GM19035 (cell line): ENCODE measurements around the gene CFAP73.
"Not testable (repeated sequence)": the region's sequence is repeated elsewhere in the genome, so short reads cannot be mapped to it uniquely, and the experiment has no call there.

Experiments
- ATAC-seq: cut with Tn5 transposase; IDR thresholded peaks from one replicate; pipeline ENCODE4 v1.9.1; 2021; ENCODE audit not compliant: unreplicated experiment

The CFAP73 gene

GRCh38 chr12:113141716-113142115 lies 7.8 kb upstream of the CFAP73 start:
- ATAC-seq = not testable (repeated sequence)

- no peak for ATAC-seq
These were observed 7.2 kb upstream of the CFAP73 start for GRCh38 chr12:113142173-113142885.

- ATAC-seq = no peak
These were observed 6.6 kb upstream of the CFAP73 start for GRCh38 chr12:113142886-113143332.

- no peak for ATAC-seq
These were observed 5.6 kb upstream of the CFAP73 start for GRCh38 chr12:113143959-113144358.

GRCh38 chr12:113144806-113145205 lies 4.7 kb upstream of the CFAP73 start:
- no peak for ATAC-seq

GRCh38 chr12:113145720-113146551 lies 3.6 kb upstream of the CFAP73 start:
- no peak for ATAC-seq

- ATAC-seq = no peak
These were observed 2.5 kb upstream of the CFAP73 start for GRCh38 chr12:113146999-113147398.

GRCh38 chr12:113151655-113152054 lies 2.1 kb downstream of the CFAP73 start:
- ATAC-seq = no peak

- ATAC-seq = no peak
These were observed 2.8 kb downstream of the CFAP73 start for GRCh38 chr12:113152196-113152834.

GRCh38 chr12:113152835-113153814 lies 3.6 kb downstream of the CFAP73 start:
- peak; percentile 68 for ATAC-seq

- ATAC-seq = no peak
These were observed 4.9 kb downstream of the CFAP73 start for GRCh38 chr12:113154351-113154973.

- ATAC-seq = no peak
These were observed 5.5 kb downstream of the CFAP73 start for GRCh38 chr12:113155060-113155459.

- ATAC-seq = no peak
These were observed 6.1 kb downstream of the CFAP73 start for GRCh38 chr12:113155646-113156045.

GRCh38 chr12:113157218-113157859 lies 7.8 kb downstream of the CFAP73 start:
- ATAC-seq = no peak

GRCh38 chr12:113158439-113159203 lies 9.1 kb downstream of the CFAP73 start:
- ATAC-seq = no peak

GRCh38 chr12:113159937-113160336 lies 10.4 kb downstream of the CFAP73 start:
- no peak for ATAC-seq

- ATAC-seq = no peak
These were observed 12.0 kb downstream of the CFAP73 start for GRCh38 chr12:113161415-113162016.
